ENCODE results near the gene PATL1. TPM values are rescaled to one million over a fixed set of nuclear protein-coding genes. Genes with fewer than 3 reads are reported as not detected.

The PATL1 gene
- total and polyA plus RNA-seq, 2 of the 8 experiments (the other 6 are each of a cell fraction or from before 2014, with no cell fraction given) = 30.4 to 33.4 TPM

- no peak for DNase-seq (ENCODE audit: low read depth in 1 of 2, low spot score in 2 of 2)
Observed at GRCh38 chr11:59617876-59618275, 51.0 kb downstream of the PATL1 start.

More at GRCh38 chr11:59617876-59618275, 51.0 kb downstream of the PATL1 start:
- Histone ChIP-seq H3K4me1 (replicated peaks in 1 of 4; ENCODE audit: control insufficient read depth in 3 of 4, insufficient read depth in 4 of 4, low read length in 3 of 4) (peaks cover 0 to 4% (median 0%) of the 10 kb centered on the region in 4 experiments; a peak in 2 of 7 replicates), H3K23me2 (ENCODE audit: low read depth, low read length) (peaks cover 10% of the 10 kb centered on the region), H3K9me3 (ENCODE audit: insufficient read depth in 2 of 2, low read depth in 1 of 2, low read length in 1 of 2) (no peaks in the 10 kb centered on the region), H4K8ac (ENCODE audit: extremely low read depth, insufficient read depth, low read length) (no peak overlapping the region), H3K4ac (replicated peaks; ENCODE audit: insufficient read length, low read depth, low read length) (no peak overlapping the region), H3K18ac (ENCODE audit: extremely low read depth, low read length) (no peak overlapping the region), H2BK120ac (replicated peaks; ENCODE audit: low read depth, low read length) (no peak overlapping the region), H3K9ac (replicated peaks in 1 of 4; ENCODE audit: extremely low read depth in 1 of 4, low read depth in 3 of 4, low read length in 3 of 4) (no peak overlapping the region), H2AK5ac (ENCODE audit: low read depth, low read length) (no peak overlapping the region), H3K27me3 (replicated peaks in 1 of 4; ENCODE audit: control insufficient read depth in 3 of 4, extremely low read depth in 1 of 4, insufficient read depth in 3 of 4, low read length in 3 of 4) (no peaks in the 10 kb centered on the region; a peak in 1 of 7 replicates), H4K20me1 (replicated peaks in 1 of 2; ENCODE audit: control insufficient read depth in 1 of 2, insufficient read depth in 2 of 2, low read length in 2 of 2) (peaks cover 11% of the 10 kb centered on the region in 2 experiments), H2BK15ac (ENCODE audit: low read length) (no peak overlapping the region), H3K23ac (ENCODE audit: insufficient read length) (no peak overlapping the region), H4K91ac (replicated peaks; ENCODE audit: insufficient read length, low read length) (no peak overlapping the region), H3K36me3 (ENCODE audit: control insufficient read depth in 2 of 4, insufficient read depth in 4 of 4, low read length in 3 of 4) (no peaks in the 10 kb centered on the region), H2BK5ac (ENCODE audit: low read depth, low read length) (no peak overlapping the region), H3K14ac (ENCODE audit: insufficient read length) (no peak overlapping the region), H2BK20ac (ENCODE audit: low read length) (no peak overlapping the region), H4K5ac (ENCODE audit: insufficient read length, low read depth, low read length) (no peak overlapping the region), H3K27ac (ENCODE audit: low read depth, low read length) (no peak overlapping the region), H2AFZ (ENCODE audit: low read length) (no peak overlapping the region), H3K4me2 (ENCODE audit: insufficient read depth in 1 of 2, low read depth in 2 of 2, low read length in 2 of 2) (no peak overlapping the region), H2BK12ac (ENCODE audit: low read depth, low read length) (no peak overlapping the region), H3K79me2 (ENCODE audit: control insufficient read depth in 1 of 2, insufficient read depth in 2 of 2, low read length in 2 of 2) (peaks cover 9 to 21% of the 10 kb centered on the region in 2 experiments), H3K79me1 (ENCODE audit: low read depth, low read length) (peaks cover 6% of the 10 kb centered on the region), H3K56ac (replicated peaks; ENCODE audit: insufficient read length, low read depth, low read length) (no peak overlapping the region), H3K4me3 (ENCODE audit: extremely low read depth in 1 of 4, insufficient read depth in 2 of 4, low read depth in 3 of 4, low read length in 4 of 4) (no peak overlapping the region)
- WGBS, 2 experiments (ENCODE audit: extremely low coverage in 1 of 2, insufficient coverage in 1 of 2, insufficient read length in 1 of 2, insufficient replicate concordance in 2 of 2, low coverage in 1 of 2, low lambda C conversion rate in 2 of 2, missing lambda C conversion rate in 1 of 2) = 95% methylated on average over 1 of the region's 1 CpG; no CpG with 5 or more reads in 1 of the 2 experiments
- ChIA-PET CTCF (ENCODE audit: partially characterized antibody) (interaction anchor here (0.8 kb wide), 1 partner anchor 49 kb away, joined by 4 read pairs; no protein-coding TSS in a partner anchor), POLR2A (ENCODE audit: partially characterized antibody) (no interaction called here)
- no peak for FAIRE-seq
- TF ChIP-seq SP2 (IDR thresholded peaks at IDR 0.05; ENCODE audit: low read length) (no peak), SUZ12 (IDR thresholded peaks at IDR 0.05; ENCODE audit: low read length) (no peak), RFX5 (IDR thresholded peaks at IDR 0.05; ENCODE audit: borderline replicate concordance, low read depth, low read length) (no peak), RNF2 (IDR thresholded peaks at IDR 0.05; ENCODE audit: borderline replicate concordance, low read depth, low read length, missing control alignments, poor library complexity, severe bottlenecking) (no peak)

All from H1 (cell line).